CD4-positive, alpha-beta T cell treated with Interleukin-1 beta for 1 hour (primary cell): ENCODE measurements around the gene LRP5.
A peak's percentile ranks its signal among the peaks of the same experiment; 100 is the strongest.

ENCODE experiments used
- DNase-seq, 2 donors: peaks; one replicate each; pipeline ENCODE4 v3.0.0-alpha.2; 2020 to 2022

The LRP5 gene

GRCh38 chr11:68372114-68372513, 59.7 kb downstream of the LRP5 start:
- no peak for DNase-seq

GRCh38 chr11:68372625-68373024, 60.2 kb downstream of the LRP5 start:
- DNase-seq = no peak

- DNase-seq = no peak
Observed at GRCh38 chr11:68373189-68373814, 60.9 kb downstream of the LRP5 start.

GRCh38 chr11:68373815-68374501, 61.6 kb downstream of the LRP5 start:
- no peak for DNase-seq

GRCh38 chr11:68374531-68374930, 62.1 kb downstream of the LRP5 start:
- no peak for DNase-seq

- DNase-seq = no peak
Observed at GRCh38 chr11:68375337-68375736, 62.9 kb downstream of the LRP5 start.

- no peak for DNase-seq
Observed at GRCh38 chr11:68375766-68376165, 63.4 kb downstream of the LRP5 start.

- no peak for DNase-seq
Observed at GRCh38 chr11:68377389-68377795, 65.0 kb downstream of the LRP5 start.

- no peak for DNase-seq
Observed at GRCh38 chr11:68379206-68379605, 66.8 kb downstream of the LRP5 start.

GRCh38 chr11:68380786-68381622, 68.6 kb downstream of the LRP5 start:
- no peak for DNase-seq

- no peak for DNase-seq
Observed at GRCh38 chr11:68381716-68382115, 69.3 kb downstream of the LRP5 start.

GRCh38 chr11:68382358-68382998, 70.1 kb downstream of the LRP5 start:
- no peak for DNase-seq

GRCh38 chr11:68383976-68384501, 71.6 kb downstream of the LRP5 start:
- peak; percentile 38 to 61 for DNase-seq

- DNase-seq = no peak
Observed at GRCh38 chr11:68384530-68385081, 72.2 kb downstream of the LRP5 start.

GRCh38 chr11:68385128-68385527, 72.7 kb downstream of the LRP5 start:
- DNase-seq = no peak

GRCh38 chr11:68386331-68386978, 74.1 kb downstream of the LRP5 start:
- DNase-seq = no peak

- DNase-seq = no peak
Observed at GRCh38 chr11:68387840-68388239, 75.4 kb downstream of the LRP5 start.

- no peak for DNase-seq
Observed at GRCh38 chr11:68388595-68389198, 76.3 kb downstream of the LRP5 start.

- DNase-seq = no peak
Observed at GRCh38 chr11:68390315-68390714, 77.9 kb downstream of the LRP5 start.

GRCh38 chr11:68392822-68393221, 80.4 kb downstream of the LRP5 start:
- no peak for DNase-seq

GRCh38 chr11:68396516-68396915, 84.1 kb downstream of the LRP5 start:
- no peak for DNase-seq

GRCh38 chr11:68397256-68397655, 84.9 kb downstream of the LRP5 start:
- DNase-seq = no peak
